HG02885 (cell line): ENCODE measurements around the gene RPP38.

Experiments used
- ATAC-seq: cut with Tn5 transposase; IDR thresholded peaks from one replicate; pipeline ENCODE4 v1.9.1; 2021; ENCODE audit warnings: mild to moderate bottlenecking; ENCODE audit not compliant: unreplicated experiment, poor library complexity

The RPP38 gene, protein sequence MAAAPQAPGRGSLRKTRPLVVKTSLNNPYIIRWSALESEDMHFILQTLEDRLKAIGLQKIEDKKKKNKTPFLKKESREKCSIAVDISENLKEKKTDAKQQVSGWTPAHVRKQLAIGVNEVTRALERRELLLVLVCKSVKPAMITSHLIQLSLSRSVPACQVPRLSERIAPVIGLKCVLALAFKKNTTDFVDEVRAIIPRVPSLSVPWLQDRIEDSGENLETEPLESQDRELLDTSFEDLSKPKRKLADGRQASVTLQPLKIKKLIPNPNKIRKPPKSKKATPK

DNA sequence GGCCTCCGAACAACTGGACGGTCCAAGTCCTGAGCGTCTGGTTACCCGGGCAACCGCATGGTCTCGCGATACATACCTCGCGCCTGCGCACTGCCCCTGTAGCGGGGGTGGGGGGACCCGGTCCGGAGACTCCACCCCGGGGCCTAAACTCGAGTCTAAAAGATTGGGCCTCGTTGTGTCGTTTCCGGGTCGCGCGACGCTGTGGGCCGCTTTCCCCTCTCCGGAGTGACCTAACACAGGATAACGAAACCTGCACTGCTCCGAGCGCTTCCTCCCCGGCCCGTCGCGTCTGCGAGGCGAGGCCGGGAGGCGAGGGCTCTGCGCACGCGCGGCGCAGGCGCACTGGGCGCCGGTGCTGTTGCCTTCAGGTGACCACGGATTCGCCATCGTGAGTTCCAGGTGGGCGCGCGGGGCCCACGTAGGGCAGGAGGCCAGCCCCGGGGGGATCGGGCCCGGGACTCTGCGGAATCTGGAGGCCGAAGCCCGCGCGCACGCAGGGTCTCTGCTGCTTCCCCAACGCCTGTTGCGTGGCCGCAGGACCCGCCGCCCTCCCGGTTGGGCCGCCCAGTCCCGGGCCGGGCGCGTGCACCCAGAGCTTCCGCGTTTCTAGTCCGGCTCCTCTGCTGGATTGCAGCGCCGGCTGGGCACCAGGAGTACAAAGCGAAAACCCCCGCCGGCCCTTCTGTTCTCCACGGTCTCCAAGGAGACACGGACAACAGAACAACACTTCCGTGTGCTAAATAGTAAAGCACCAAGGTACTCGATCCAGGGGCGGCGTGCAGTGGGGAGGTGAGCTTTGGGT, at the start of gene RPP38:
Gene RPP38 (plus strand): TSS at position 345 of the 802 bp plus-strand sequence. CDS start 5,960 bp downstream, outside the sequence.
- ATAC-seq, result peak; percentile 85

DNA sequence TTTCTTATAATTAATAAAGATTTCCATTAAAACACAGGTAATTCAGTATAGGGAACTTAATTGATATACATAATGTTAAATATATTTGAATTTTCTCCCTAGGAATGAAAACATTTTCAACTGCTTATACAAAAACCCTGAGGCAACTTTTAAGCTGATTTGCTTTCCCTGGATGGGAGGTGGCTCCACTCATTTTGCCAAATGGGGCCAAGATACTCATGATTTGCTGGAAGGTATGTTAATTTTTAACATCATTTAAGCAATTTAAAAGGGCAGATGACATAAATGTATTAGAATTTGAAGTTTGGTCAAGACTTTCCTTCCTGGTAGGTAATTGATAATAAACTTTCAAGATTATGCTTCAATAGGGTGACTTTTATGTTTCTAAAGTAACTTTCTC, 47.6 kb upstream of the RPP38 start:
- ATAC-seq, result no peak

DNA sequence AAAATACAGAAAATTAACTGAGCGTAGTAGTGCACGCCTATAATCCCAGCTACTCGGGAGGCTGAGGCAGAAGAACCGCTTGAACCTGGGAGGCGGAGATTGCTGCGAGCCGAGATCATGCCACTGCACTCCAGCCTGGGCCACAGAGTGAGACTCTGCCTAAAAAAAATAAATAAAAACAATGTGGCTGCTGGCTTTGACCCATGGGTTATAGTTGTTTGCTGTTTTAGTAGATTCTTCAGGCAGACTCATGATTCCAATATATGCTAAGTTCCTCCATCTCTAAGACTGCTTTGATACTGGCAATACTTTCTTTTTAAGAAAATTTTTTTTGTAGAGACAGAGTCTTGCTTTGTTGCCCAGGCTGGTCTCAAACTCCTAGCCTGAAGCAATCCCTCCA, 45.0 kb upstream of the RPP38 start:
- no peak for ATAC-seq

DNA sequence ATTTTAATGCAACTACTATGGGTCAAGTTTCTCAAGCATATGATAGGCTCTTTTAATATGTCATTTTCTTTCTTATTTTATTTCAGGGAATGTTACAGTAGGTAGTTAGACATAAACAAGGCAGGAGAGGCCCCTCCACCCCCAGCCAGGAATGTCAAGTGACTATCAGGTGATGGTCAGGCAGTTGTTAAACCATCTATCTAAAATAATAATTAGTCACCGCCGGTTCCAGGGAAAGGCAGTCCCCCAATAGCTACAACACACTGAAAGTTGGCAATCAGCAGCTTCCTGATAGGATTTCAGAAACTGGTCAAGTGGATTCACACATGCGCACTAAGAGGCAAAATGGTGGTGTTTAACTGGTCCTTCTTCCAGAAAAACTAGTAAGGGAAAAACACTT, 44.1 kb upstream of the RPP38 start:
- ATAC-seq, result no peak

DNA sequence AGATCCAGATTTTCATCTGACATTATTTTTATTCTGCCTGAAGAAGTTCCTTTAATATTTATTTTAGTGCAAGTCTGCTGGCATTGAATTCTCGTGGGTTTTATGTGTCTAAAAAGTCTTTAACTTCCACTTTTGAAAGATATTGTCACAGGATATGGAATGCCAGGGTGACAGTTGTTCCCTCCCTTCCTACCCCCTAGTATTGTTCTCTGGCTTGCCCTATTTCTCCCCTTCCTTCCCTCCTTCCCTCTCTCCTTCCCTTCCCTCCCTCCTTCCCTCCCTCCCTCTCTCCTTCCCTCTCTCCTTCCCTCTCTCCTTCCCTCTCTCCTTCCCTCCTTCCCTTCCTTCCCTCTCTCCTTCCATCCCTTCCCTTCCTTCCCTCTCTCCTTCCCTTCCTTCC, 38.5 kb upstream of the RPP38 start:
- ATAC-seq, result no peak

DNA sequence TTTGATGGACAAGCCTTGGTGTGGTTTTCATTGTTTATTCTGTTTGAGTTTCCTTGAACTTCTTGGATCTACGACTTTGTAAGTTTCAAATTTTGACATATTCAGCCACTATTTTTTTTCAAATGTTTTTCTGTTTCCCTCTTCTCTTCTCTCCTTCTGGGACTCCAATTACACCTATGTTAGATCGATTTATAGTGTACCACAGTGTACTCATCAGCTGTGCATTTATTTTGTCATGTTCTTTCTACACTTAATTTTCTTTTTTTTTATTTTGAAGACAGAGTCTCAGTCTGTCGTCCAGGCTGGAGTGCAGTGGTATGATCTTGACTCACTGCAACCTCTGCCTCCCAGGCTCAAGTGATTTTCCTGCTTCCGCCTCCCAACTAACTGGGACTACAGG, 37.2 kb upstream of the RPP38 start:
- ATAC-seq, result no peak

DNA sequence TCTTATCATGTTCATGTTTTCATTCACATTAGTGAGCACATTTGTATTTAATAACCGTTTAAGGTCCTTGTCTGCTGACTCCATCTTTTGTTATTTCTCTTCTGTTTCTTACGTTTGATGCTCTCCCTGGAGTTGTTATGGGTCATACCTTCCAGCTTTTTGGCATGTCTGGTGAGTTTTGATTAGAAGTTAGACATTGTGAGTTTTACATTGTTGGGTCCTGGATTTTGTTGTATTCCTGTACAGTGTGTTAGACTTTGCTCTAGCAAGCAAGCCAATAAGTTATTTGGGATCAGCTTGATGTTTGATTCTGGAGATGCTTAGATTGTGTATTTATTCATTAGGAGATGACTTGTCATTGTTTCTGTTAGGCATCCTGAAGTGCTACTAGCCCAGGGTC, 36.5 kb upstream of the RPP38 start:
- ATAC-seq, result no peak

DNA sequence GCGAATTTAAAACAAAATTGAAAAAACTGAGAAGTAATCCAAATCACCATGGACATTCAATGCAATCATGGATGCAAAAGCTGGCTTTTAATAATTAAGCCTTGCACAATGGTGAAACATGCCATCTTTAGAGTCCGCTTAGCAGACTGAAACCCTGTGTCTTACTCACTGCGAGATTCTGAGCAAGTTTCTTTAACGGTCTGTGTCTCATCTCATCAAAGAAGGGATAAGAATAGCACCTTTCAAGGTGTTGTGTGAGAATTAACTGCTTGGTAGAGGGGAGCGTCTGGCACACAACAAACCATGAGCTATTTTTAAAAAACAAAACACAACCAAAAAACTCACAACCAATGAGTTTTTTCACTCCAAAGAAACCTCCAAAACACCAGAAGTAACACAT, 30.0 kb upstream of the RPP38 start:
- no peak for ATAC-seq

DNA sequence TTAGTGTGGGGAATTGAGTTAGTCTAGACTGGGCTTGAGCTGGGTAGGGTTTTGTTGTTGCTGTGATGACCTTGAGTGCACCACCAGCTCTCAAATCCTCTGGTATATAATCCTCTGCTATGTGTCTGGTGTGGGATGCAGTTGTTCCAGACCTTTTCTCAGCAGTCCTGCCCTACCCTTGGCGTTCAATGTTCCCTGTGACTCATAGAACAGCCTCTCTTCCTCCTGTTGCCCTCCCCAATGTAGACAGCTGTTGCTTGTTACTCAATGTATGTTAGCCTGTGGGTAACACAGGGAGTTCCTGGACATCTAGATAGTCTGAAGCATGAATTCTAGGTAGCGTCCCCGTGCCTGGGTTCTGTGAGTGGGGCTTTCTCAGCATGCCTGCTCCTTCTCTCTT, 28.4 kb upstream of the RPP38 start:
- ATAC-seq, result no peak

DNA sequence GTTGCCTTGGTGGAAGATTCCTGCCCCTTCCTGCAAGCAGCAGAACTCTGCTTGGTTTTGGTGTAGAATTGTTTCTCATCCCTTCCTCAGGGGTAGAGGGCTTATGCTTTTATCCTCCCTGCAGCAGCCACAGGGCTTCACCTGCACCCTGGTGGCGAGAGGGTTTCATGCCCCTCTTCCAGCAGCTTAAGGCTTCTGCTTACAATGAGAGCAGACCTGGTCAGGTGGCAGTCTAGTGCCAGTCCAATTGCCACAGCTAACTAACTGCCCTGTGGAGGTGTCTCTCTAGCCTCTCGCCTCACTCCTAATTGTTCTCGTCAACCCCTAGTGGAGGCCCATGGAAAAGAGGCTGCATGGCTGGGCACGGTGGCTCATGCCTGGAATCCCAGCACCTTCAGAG, 27.9 kb upstream of the RPP38 start:
- no peak for ATAC-seq

DNA sequence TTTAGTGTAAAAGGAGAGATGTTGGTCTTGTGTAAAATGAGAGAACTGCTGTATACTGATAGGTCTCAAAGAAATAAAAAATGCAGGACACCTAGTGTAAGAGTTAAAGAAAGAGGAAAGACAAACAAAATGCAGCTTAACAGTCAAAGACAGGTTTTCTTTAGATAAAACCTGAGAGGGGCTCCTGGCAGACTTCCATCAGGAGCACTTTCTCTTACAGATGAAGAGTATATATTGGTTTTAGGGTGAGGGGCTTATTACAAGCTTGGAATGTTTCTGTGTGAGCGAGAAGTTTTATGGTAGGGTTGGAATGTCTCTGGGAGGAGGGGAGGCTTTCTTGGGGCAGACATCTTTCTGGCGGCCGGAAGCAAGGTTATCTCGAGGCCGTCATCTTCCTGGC, 24.8 kb upstream of the RPP38 start:
- no peak for ATAC-seq

DNA sequence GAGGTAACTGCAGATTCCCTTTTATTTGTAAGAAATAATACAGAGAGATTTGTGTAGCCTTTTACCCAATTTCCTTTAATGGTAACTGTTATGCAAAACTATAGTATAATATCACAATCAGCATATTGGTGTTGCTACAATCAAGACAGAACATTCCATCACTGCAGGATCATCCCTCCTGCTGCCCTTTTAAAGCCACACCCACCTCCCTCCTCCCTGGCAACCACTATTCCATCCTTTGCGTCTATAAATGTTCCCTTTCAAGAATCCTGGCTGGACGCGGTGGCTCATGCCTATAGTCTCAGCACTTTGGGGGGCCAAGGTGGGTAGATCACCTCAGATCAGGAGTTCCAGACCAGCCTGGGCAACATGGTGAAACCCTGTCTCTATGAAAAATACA, 21.7 kb upstream of the RPP38 start:
- ATAC-seq, result no peak

DNA sequence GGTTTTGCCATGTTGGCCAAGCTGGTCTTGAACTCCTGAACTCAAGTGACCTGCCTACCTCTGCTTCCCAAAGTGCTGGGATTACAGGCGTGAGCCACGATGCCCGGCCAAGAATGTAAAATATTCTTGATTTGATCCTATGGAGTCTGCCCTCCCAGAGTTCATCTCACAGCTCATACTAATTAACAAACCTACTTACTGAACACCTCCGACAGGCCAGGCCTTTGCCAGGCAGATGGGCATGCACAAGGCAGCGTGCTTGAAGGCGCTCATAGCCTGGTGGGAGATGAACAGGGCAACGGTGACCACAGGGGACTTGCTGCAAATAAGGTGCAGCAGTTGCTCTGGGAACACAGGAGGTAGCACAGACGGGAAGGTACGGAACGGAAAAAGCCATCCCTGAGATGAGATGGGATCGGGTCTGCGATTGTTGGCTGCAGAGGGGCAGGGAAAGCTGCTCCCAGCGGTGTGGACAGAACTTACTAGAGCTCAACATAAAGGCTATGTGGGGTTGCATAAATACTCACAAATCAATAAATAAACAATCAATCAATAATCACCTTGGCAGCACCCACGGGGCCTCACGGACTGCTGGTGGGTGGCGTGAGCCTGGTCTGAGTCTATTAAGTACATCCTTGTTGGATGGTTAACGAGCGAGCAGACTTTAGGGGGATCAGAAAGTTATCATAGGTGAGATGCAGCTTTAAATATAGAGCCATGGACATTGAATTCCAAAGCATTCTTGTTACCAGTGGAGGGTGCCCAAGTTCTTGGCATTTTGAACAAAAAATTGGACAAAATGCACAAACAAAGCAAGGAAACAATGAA, 13.3 kb upstream of the RPP38 start:
- no peak for ATAC-seq

DNA sequence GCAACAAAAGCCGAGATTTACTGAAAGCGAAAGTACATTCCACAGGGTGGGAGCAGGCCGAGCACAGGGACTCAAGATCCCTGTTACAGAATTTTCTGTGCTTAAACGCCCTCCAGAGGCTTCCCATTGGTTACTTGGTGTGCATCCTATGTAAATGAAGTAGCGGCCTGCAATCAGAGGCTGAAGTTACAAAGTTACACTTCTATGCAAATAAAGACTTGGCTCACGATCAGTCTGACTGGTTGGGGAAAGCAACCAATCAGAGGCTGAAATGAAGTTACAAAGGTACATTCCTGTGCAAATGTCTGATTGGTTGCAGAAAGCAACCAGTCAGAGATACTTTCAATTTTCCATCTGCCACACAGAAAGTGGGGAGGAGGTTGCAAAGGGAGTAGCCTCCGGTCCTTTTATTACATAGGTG, 12.6 kb upstream of the RPP38 start:
- ATAC-seq, result no peak

DNA sequence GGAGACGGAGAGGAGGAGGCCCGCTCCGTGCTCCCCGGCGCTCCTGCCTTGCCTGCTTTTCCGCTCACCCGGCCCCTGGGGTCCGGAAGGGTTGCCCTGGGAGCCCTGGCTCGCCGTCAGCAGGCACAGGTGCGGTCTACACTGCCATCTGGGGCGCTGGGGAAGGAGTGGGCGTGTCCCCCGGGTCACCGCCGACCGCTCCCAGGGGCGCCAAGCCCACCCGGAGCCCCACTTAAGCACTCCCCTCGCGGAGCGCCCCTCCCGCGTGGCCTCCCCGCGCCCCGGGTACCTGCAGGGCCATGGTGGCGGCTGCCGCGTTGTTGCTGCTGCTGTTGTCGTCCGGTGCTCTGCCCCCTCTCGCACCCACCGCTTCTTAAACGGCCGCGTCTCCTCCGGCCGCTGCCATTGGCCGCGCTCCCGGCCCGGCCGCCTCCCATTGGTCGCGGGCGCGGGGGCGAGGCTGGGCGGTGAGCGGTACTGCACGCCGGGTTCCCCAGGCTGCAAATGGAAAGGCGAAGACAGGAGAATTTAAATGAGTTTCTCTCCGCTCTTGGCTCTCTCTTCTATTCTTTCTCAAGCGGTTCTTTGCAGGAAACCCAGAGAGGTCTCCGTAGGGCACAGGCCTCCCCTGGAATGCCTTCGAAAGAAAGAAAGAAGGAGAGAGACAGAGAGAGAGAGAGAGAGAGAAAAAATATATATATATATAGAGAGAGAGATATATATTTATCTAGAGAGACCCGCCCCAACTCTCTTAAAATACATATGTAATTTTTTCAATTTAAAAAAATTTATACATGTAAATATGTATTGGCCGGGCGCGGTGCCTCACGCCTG, 8.5 kb upstream of the RPP38 start, which contains the start of gene ACBD7:
Gene ACBD7 (minus strand): TSS at position 349 of the 834 bp plus-strand sequence. CDS start 48 bp downstream, at position 301.
- ATAC-seq, result peak; percentile 100

DNA sequence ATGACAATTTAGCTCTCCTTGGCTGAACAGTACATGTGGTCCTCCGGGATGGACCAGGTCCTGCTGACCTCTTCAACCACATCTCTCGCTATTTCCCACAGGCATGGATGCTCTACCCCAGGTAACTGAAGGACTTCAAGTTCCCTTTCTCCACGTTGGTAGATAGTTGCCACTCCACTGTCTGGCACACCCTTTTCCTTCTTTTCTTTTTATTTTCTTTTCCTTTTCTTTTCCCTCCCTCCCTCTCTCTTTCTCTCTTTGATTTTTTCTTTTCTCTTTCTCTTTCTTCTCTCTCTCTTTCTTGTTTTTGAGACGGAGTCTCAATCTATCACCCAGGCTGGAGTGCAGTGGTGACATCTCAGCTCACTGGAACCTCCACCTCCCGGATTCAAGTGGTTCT, 5.7 kb upstream of the RPP38 start:
- no peak for ATAC-seq

DNA sequence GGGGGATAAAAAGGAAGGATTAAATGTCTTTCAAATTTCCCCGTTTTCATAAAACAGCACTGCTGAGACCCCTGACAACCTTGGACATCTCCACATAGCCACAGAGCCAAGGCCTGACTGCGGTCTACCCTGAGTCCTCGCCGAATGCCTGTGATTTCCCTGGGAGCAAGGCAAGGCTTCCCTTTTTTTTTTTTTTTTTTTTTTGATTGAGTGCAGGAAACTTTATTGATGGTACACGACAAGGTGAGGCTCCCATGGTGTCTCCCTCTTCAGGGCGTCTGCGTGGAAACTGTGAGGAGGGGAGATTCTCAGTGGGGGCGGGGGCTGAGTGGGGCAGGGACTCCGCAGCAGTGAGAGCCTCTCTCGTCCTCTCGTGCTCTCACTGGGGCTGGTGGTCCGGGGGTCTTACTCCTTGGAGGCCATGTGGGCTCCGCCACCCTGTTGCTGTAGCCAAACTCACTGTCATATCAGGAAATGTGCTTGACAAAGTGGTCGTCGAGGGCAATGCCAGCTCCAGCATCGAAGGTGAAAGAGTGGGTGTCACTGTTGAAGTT, 4.2 kb upstream of the RPP38 start:
- ATAC-seq, result no peak

DNA sequence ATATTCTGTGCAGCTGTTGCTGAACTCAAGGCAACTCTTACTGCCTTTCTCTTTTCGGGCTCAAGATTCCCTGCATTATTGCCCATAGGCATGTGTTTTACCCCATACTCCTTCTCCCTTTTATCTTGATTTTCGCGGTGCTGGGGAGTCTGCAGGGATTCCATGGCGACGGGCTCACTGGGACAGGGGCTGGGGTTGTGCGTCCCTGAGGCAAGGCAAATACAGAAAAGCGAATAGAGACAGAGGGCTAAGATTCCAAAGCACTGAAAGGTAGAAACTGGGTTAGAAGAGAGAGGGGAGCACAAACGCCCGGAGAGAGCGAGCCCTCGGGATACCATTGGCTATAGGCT, 519 bp upstream of the RPP38 start:
- peak; percentile 13 for ATAC-seq

DNA sequence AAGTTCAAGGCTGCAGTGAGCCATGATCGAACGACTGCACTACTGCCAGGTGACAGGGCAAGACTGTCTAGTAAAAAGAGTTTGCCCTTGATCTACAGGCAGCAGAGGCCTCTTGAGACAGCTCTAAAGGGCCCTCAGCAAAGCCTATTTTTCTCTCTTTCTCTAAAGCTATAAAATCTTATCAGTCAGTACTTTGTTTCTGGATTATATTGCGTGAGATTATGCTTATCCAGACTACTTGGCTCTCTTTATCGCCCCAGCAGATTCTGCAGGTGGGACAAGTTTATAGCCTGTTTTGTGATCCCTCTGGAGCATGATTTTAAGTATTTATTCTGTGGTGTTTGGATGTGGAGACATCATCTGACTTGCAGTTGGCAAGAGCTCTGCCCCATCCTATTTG, 2.7 kb downstream of the RPP38 start:
- no peak for ATAC-seq

DNA sequence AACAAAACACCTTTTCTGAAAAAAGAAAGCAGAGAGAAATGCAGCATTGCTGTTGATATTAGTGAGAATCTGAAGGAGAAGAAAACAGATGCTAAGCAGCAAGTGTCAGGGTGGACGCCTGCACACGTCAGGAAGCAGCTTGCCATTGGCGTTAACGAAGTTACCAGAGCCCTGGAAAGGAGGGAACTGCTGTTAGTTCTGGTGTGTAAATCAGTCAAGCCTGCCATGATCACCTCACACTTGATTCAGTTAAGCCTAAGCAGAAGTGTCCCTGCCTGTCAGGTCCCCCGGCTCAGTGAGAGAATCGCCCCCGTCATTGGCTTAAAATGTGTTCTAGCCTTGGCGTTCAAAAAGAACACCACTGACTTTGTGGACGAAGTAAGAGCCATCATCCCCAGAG, 6.4 kb downstream of the RPP38 start:
- ATAC-seq, result no peak
